Esophagus squamous epithelium (tissue), 4 donors: ENCODE results near the gene UBR4.

Source experiments
- CTCF ChIP-seq, 6 experiments: fragments of 450-650 bp in 4 of 6; fragments of 200-600 bp in 2 of 6; sonication (generic) in 2 of 6; IDR thresholded peaks; one replicate each; pipeline ENCODE4 v1.5.1; 2016 to 2019; ENCODE audit warnings: antibody characterized with exemption in 6 of 6, mild to moderate bottlenecking in 4 of 6, moderate library complexity in 4 of 6
- POLR2A ChIP-seq, 4 donors: fragments of 450-650 bp; IDR thresholded peaks; one replicate each; pipeline ENCODE4 v1.6.1; 2017; ENCODE audit warnings: antibody characterized with exemption in 4 of 4, mild to moderate bottlenecking in 4 of 4, moderate library complexity in 3 of 4

- TF ChIP-seq POLR2A (IDR thresholded peaks at IDR 0.05) (no peak), CTCF (IDR thresholded peaks at IDR 0.05) (no peak)
These were observed 129.3 kb downstream of the UBR4 start for GRCh38 chr1:19080721-19081120.
